ENCODE data around the gene PALM. TPM values are rescaled to one million over a fixed set of nuclear protein-coding genes. Genes with fewer than 3 reads are reported as not detected.

PALM gene, protein sequence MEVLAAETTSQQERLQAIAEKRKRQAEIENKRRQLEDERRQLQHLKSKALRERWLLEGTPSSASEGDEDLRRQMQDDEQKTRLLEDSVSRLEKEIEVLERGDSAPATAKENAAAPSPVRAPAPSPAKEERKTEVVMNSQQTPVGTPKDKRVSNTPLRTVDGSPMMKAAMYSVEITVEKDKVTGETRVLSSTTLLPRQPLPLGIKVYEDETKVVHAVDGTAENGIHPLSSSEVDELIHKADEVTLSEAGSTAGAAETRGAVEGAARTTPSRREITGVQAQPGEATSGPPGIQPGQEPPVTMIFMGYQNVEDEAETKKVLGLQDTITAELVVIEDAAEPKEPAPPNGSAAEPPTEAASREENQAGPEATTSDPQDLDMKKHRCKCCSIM
- 10.8 and 13.0 TPM in 2 replicates for total RNA-seq (2014; rRNA removed)
- Bru-seq, nascent RNA: percentile 36 among the genes with signal in this experiment
- BruChase-seq, experiment 1, labeled RNA remaining after a 6-hour chase: percentile 39 among the genes with signal in this experiment
- percentile 39 among the genes with signal in this experiment for BruChase-seq, experiment 2, labeled RNA remaining after a 2-hour chase
- long read RNA-seq, partial matches to known transcripts: 17 of 19 reads
- long read RNA-seq, other reads (novel, unspliced or antisense): 0 of 19 reads

DNA sequence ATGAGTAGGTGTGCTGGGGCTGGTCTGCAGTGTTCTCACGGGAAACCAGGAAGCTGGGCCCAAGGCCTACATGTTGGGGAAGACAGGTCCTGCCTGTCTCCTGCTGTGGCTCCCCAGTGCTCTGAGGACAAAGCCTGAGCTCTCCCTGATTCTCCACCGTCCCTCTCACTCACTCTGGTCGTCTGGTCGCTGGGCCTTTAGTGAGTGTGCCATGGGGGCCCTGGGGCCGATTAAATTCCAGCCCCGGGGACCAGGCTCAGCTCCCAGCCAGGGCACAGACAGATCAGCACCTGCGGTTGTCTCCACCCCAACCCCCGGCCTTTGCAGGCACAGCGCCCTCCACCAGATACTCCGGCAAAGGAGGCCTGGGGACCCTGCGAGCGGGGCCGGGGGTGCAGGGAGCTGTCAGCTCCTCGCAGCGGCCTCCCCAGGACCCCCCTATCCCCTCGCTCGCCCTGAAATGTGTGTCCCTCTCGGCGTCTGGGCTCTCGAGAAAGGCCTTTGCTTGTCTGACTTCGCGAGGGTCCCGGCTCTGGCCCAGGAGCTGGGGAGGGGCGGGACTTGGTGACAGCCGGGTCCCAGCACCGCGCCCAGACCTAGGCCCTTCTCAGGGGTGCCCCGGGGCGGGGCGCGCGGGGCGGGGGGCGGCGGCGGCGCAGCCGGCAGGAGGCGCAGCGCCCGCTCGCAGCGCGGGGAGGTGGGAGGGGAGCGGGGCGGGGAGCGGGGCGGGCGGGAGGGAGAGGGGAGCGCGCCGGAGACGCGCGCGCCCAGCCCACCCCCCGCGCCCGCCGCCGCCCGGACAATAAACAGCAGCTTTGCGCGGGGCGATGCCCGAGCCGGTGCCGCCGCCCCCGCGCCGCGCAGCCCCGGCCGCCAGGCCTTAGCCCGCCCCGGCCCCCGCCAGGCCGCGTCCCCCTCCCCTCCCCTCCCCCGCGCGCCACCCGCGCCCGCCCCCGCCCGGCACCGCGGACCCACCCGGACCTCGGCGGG, at the start of gene PALM:
TSS of gene PALM (plus strand) at position 782 of the 990 bp plus-strand sequence. CDS start 212 bp downstream, outside the sequence.
- H3K4me2 ChIP-seq (ENCODE audit: low read length): peak within 1 kb of the TSS; percentile 85
- H3K27ac ChIP-seq (ENCODE audit: low read length): no peak within 1 kb of the TSS
- CTCF ChIA-PET: interaction anchor here (0.6 kb wide), 1 partner anchor 76 kb away, joined by 3 read pairs; no protein-coding TSS in a partner anchor
- no peaks in the 10 kb centered on the region for H3K9me2 ChIP-seq (replicated peaks; ENCODE audit: low read length)
- H3K9me3 ChIP-seq (ENCODE audit: low read length): no peaks in the 10 kb centered on the region
- H3K79me2 ChIP-seq (ENCODE audit: low read length): no peaks in the 10 kb centered on the region
- no peaks in the 10 kb centered on the region for H3F3A ChIP-seq (ENCODE audit: low read length, unreplicated experiment)
- POLR2A ChIA-PET (ENCODE audit: unreplicated experiment): no interaction called here
- H3K9ac ChIP-seq (ENCODE audit: low read length): no peak within 1 kb of the TSS
- H3K4me1 ChIP-seq (ENCODE audit: insufficient read depth, low read length): no peaks in the 10 kb centered on the region
- no peak for TF ChIP-seq EZH2 (IDR thresholded peaks at IDR 0.05; ENCODE audit: low read length, unreplicated experiment)
- TF ChIP-seq, protein P1, sequence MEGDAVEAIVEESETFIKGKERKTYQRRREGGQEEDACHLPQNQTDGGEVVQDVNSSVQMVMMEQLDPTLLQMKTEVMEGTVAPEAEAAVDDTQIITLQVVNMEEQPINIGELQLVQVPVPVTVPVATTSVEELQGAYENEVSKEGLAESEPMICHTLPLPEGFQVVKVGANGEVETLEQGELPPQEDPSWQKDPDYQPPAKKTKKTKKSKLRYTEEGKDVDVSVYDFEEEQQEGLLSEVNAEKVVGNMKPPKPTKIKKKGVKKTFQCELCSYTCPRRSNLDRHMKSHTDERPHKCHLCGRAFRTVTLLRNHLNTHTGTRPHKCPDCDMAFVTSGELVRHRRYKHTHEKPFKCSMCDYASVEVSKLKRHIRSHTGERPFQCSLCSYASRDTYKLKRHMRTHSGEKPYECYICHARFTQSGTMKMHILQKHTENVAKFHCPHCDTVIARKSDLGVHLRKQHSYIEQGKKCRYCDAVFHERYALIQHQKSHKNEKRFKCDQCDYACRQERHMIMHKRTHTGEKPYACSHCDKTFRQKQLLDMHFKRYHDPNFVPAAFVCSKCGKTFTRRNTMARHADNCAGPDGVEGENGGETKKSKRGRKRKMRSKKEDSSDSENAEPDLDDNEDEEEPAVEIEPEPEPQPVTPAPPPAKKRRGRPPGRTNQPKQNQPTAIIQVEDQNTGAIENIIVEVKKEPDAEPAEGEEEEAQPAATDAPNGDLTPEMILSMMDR (conservative IDR thresholded peaks at IDR 0.05; ENCODE audit: low read depth, low read length): no peak
- intact Hi-C loops (cut with micrococcal nuclease): no loop called here
- no peaks in the 10 kb centered on the region for H3K27me3 ChIP-seq (ENCODE audit: low read length)
- no peaks in the 10 kb centered on the region for H3K36me3 ChIP-seq (ENCODE audit: low read depth, low read length)
- no peaks in the 10 kb centered on the region for H4K20me1 ChIP-seq (ENCODE audit: low read length)
- peak within 1 kb of the TSS; percentile 65 for H3K4me3 ChIP-seq (ENCODE audit: low read length)
- BruUV-seq (replicated peaks): no TSS peak
- ATAC-seq (peak; percentile 51), DNase-seq (peak; percentile 15)
- H2AFZ ChIP-seq (ENCODE audit: low read length): peak within 1 kb of the TSS; percentile 67

GRCh38 chr19:660793-661426, 47.8 kb upstream of the PALM start:
- no peaks in the 10 kb centered on the region for H3K27me3 ChIP-seq (ENCODE audit: low read length)
- DNase-seq: no peak
- H2AFZ ChIP-seq (ENCODE audit: low read length): no peak overlapping the region
- POLR2A ChIA-PET (ENCODE audit: unreplicated experiment): interaction anchor here (0.6 kb wide), 1 partner anchor 247 kb away, joined by 3 read pairs; no protein-coding TSS in a partner anchor
- peak overlapping the region; percentile 88 for H3K4me3 ChIP-seq (ENCODE audit: low read length)
- H3K9ac ChIP-seq (ENCODE audit: low read length): peak overlapping the region; percentile 99
- H4K20me1 ChIP-seq (ENCODE audit: low read length): peaks cover 46% of the 10 kb centered on the region
- peaks cover 70% of the 10 kb centered on the region for H3K79me2 ChIP-seq (ENCODE audit: low read length)
- H3K36me3 ChIP-seq (ENCODE audit: low read depth, low read length): no peaks in the 10 kb centered on the region
- H3K9me2 ChIP-seq (replicated peaks; ENCODE audit: low read length): no peaks in the 10 kb centered on the region
- no peaks in the 10 kb centered on the region for H3K9me3 ChIP-seq (ENCODE audit: low read length)
- H3K27ac ChIP-seq (ENCODE audit: low read length): peak overlapping the region; percentile 70; the same call in 1 of the 2 replicates
- CTCF ChIA-PET: no interaction called here
- BruUV-seq (replicated peaks): no TSS peak
- intact Hi-C loops (cut with micrococcal nuclease): no loop called here
- ATAC-seq: no peak
- peak overlapping the region; percentile 99 for H3K4me2 ChIP-seq (ENCODE audit: low read length)
- H3K4me1 ChIP-seq (ENCODE audit: insufficient read depth, low read length): peaks cover 21% of the 10 kb centered on the region
- TF ChIP-seq EZH2 (IDR thresholded peaks at IDR 0.05; ENCODE audit: low read length, unreplicated experiment) (no peak), EZH2phosphoT487 (IDR thresholded peaks at IDR 0.05; ENCODE audit: borderline replicate concordance, low read length) (no peak)
- TF ChIP-seq, protein P1 (conservative IDR thresholded peaks at IDR 0.05; ENCODE audit: low read depth, low read length): no peak
- H3F3A ChIP-seq (ENCODE audit: low read length, unreplicated experiment): no peaks in the 10 kb centered on the region

All from PC-3 (cell line).